ENCODE data around the gene DUT. TPM values are rescaled to one million over a fixed set of nuclear protein-coding genes. Genes with fewer than 3 reads are reported as not detected.

DUT gene
- total and polyA plus RNA-seq, 9 of the 15 experiments (the other 6 are each of a cell fraction or from before 2014, with no cell fraction given) = 13.9 to 235 (median 94.9) TPM

- no peak for TF ChIP-seq ZNF507 (tag; conservative IDR thresholded peaks at IDR 0.05)
- TF ChIP-seq CBFA2T2 (conservative IDR thresholded peaks at IDR 0.05) = no peak
Measured at GRCh38 chr15:48384616-48385015, 53.4 kb downstream of the DUT start (continued).

GRCh38 chr15:48385031-48385830 lies 54.0 kb downstream of the DUT start:
- CTCF ChIA-PET (ENCODE audit: low intra/inter-chr PET ratio) = interaction anchor here (0.7 kb wide), 1 partner anchor 1931 kb away, joined by 3 read pairs; no protein-coding TSS in a partner anchor
- WGBS (ENCODE audit: insufficient coverage, low coverage, missing lambda C conversion rate) = 0% methylated on average over 4 of the region's 4 CpGs
- DNase-seq (ENCODE audit: extremely low read depth in 1 of 4, low spot score in 3 of 4) (no peak), FAIRE-seq (no peak), ATAC-seq (no peak)
- H3K9me1 ChIP-seq (ENCODE audit: control insufficient read depth, insufficient read depth, low read length) = no peaks in the 10 kb centered on the region
- no peak overlapping the region for H3K9ac ChIP-seq (ENCODE audit: insufficient read depth in 1 of 2, low read depth in 2 of 2, low read length in 2 of 2)
- H2AFZ ChIP-seq (ENCODE audit: low read depth, low read length) = no peak overlapping the region
- in situ Hi-C loops (cut with MboI) = no loop called here
- intact Hi-C loops (cut with micrococcal nuclease) = no loop called here
- H3K36me3 ChIP-seq (ENCODE audit: control insufficient read depth, insufficient read depth, low read length) = no peaks in the 10 kb centered on the region
- no peaks in the 10 kb centered on the region for H3K9me3 ChIP-seq (replicated peaks; ENCODE audit: control insufficient read depth, insufficient read depth, low read depth, low read length)
- no peak overlapping the region for H3K27ac ChIP-seq (ENCODE audit: extremely low read depth, low read depth, low read length)
- BruUV-seq (replicated peaks) = no TSS peak
- no peaks in the 10 kb centered on the region for H3K4me1 ChIP-seq (replicated peaks in 1 of 2; ENCODE audit: control insufficient read depth in 2 of 2, insufficient read depth in 2 of 2, low read length in 2 of 2)
- POLR2A ChIA-PET = no interaction called here
- no peaks in the 10 kb centered on the region; a peak in 1 of 5 replicates for H3K27me3 ChIP-seq (ENCODE audit: control insufficient read depth in 2 of 2, insufficient read depth in 2 of 2, low read length in 2 of 2)
- no peaks in the 10 kb centered on the region for H3K79me2 ChIP-seq (ENCODE audit: control insufficient read depth, insufficient read depth, low read length)
- H3K4me3 ChIP-seq = no peak overlapping the region
- H3K4me2 ChIP-seq (ENCODE audit: insufficient read depth, low read length) = no peak overlapping the region
- H4K20me1 ChIP-seq (replicated peaks; ENCODE audit: control insufficient read depth, insufficient read depth, low read length) = no peaks in the 10 kb centered on the region
- TF ChIP-seq FOXJ2 (tag; IDR thresholded peaks at IDR 0.05) = no peak
- no peak for TF ChIP-seq MCM7 (IDR thresholded peaks at IDR 0.05)
- TF ChIP-seq CBX1 (IDR thresholded peaks at IDR 0.05; ENCODE audit: low read depth) = no peak
- TF ChIP-seq TBL1XR1 (IDR thresholded peaks at IDR 0.05; ENCODE audit: low read length in 2 of 2) = no peak
- TF ChIP-seq RFX5 (IDR thresholded peaks at IDR 0.05; ENCODE audit: low read depth, low read length) = no peak
- TF ChIP-seq ZNF224 (CRISPR knock-in tag; IDR thresholded peaks at IDR 0.05) = no peak
- TF ChIP-seq HDAC6 (IDR thresholded peaks at IDR 0.05; ENCODE audit: low read depth, low read length) = no peak
- no peak for TF ChIP-seq ARHGAP35 (IDR thresholded peaks at IDR 0.05; ENCODE audit: partially characterized antibody)
- no peak for TF ChIP-seq AFF4 (CRISPR knock-in tag; IDR thresholded peaks at IDR 0.05)
- TF ChIP-seq CHAMP1 (IDR thresholded peaks at IDR 0.05) = no peak
- TF ChIP-seq KDM4B (IDR thresholded peaks at IDR 0.05; ENCODE audit: borderline replicate concordance in 2 of 2, low read depth in 1 of 2) = no peak
- TF ChIP-seq BRCA1 (IDR thresholded peaks at IDR 0.05) = no peak
- TF ChIP-seq BRCA1 (CRISPR knock-in tag; IDR thresholded peaks at IDR 0.05) = no peak
- no peak for TF ChIP-seq ILF3 (IDR thresholded peaks at IDR 0.05; ENCODE audit: borderline replicate concordance)

Data from K562 (cell line).